ENCODE results near the gene TEAD1. TPM values are rescaled to one million over a fixed set of nuclear protein-coding genes. Genes with fewer than 3 reads are reported as not detected.
A peak's percentile ranks its signal among the peaks of the same experiment; 100 is the strongest.

Gene TEAD1
- total RNA-seq, 1 experiment from 2014 or later, result 106 TPM

- CTCF ChIA-PET, result no interaction called here
- POLR2A ChIA-PET (ENCODE audit: unreplicated experiment), result interaction anchor here (0.5 kb wide), 1 partner anchor 653 kb away, joined by 4 read pairs; no protein-coding TSS in a partner anchor
- peaks cover 97% of the 10 kb centered on the region for H3K79me2 ChIP-seq (ENCODE audit: low read depth)
Measured at GRCh38 chr11:12684315-12684714, 10.1 kb downstream of the TEAD1 start.

GRCh38 chr11:12684816-12685215 is 10.6 kb downstream of the TEAD1 start:
- no peaks in the 10 kb centered on the region for H3K27me3 ChIP-seq (ENCODE audit: insufficient read depth, low read depth)
- ChIA-PET CTCF (no interaction called here), POLR2A (ENCODE audit: unreplicated experiment) (no interaction called here)
- H3K4me1 ChIP-seq (replicated peaks; ENCODE audit: insufficient read depth), result peaks cover 95% of the 10 kb centered on the region
- BruUV-seq (replicated peaks), result no TSS peak
- H3K4me2 ChIP-seq, result peak overlapping the region; percentile 66
- H4K20me1 ChIP-seq (ENCODE audit: insufficient read depth), result no peaks in the 10 kb centered on the region
- no peak overlapping the region for H2AFZ ChIP-seq
- DNase-seq, result no peak
- peaks cover 45% of the 10 kb centered on the region for H3F3A ChIP-seq (ENCODE audit: insufficient read depth, low read depth)
- no peaks in the 10 kb centered on the region for H3K36me3 ChIP-seq (ENCODE audit: low read depth)
- no peaks in the 10 kb centered on the region for H3K9me2 ChIP-seq (ENCODE audit: insufficient read depth)
- peaks cover 97% of the 10 kb centered on the region for H3K79me2 ChIP-seq (ENCODE audit: low read depth)
- H3K9me3 ChIP-seq (ENCODE audit: insufficient read depth, low read depth), result no peaks in the 10 kb centered on the region
- intact Hi-C loops (cut with micrococcal nuclease; ENCODE audit: unreplicated experiment), result loop anchor here (2.0 to 5.0 kb wide), 2 partner anchors 40 to 117 kb away; no protein-coding TSS in a partner anchor
- H3K4me3 ChIP-seq, result no peak overlapping the region
- H3K27ac ChIP-seq, result peak overlapping the region; percentile 85
- no peak for TF ChIP-seq EZH2 (IDR thresholded peaks at IDR 0.05; ENCODE audit: low read depth)
- TF ChIP-seq, protein P1, sequence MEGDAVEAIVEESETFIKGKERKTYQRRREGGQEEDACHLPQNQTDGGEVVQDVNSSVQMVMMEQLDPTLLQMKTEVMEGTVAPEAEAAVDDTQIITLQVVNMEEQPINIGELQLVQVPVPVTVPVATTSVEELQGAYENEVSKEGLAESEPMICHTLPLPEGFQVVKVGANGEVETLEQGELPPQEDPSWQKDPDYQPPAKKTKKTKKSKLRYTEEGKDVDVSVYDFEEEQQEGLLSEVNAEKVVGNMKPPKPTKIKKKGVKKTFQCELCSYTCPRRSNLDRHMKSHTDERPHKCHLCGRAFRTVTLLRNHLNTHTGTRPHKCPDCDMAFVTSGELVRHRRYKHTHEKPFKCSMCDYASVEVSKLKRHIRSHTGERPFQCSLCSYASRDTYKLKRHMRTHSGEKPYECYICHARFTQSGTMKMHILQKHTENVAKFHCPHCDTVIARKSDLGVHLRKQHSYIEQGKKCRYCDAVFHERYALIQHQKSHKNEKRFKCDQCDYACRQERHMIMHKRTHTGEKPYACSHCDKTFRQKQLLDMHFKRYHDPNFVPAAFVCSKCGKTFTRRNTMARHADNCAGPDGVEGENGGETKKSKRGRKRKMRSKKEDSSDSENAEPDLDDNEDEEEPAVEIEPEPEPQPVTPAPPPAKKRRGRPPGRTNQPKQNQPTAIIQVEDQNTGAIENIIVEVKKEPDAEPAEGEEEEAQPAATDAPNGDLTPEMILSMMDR (conservative IDR thresholded peaks at IDR 0.05), result no peak

More at GRCh38 chr11:12684315-12684714, 10.1 kb downstream of the TEAD1 start:
- H3K4me2 ChIP-seq, result peak overlapping the region; percentile 66
- H2AFZ ChIP-seq, result no peak overlapping the region
- H3K9me3 ChIP-seq (ENCODE audit: insufficient read depth, low read depth), result no peaks in the 10 kb centered on the region
- no peaks in the 10 kb centered on the region for H3K27me3 ChIP-seq (ENCODE audit: insufficient read depth, low read depth)
- no TSS peak for BruUV-seq (replicated peaks)
- H3K36me3 ChIP-seq (ENCODE audit: low read depth), result no peaks in the 10 kb centered on the region
- peaks cover 96% of the 10 kb centered on the region for H3K4me1 ChIP-seq (replicated peaks; ENCODE audit: insufficient read depth)
- peaks cover 46% of the 10 kb centered on the region for H3F3A ChIP-seq (ENCODE audit: insufficient read depth, low read depth)
- H3K9me2 ChIP-seq (ENCODE audit: insufficient read depth), result no peaks in the 10 kb centered on the region
- no peak for DNase-seq
- intact Hi-C loops (cut with micrococcal nuclease; ENCODE audit: unreplicated experiment), result loop anchor here (2.0 to 5.0 kb wide), 2 partner anchors 40 to 118 kb away; no protein-coding TSS in a partner anchor
- no peaks in the 10 kb centered on the region for H4K20me1 ChIP-seq (ENCODE audit: insufficient read depth)
- peak overlapping the region; percentile 85 for H3K27ac ChIP-seq
- H3K4me3 ChIP-seq, result no peak overlapping the region
- TF ChIP-seq, protein P1 (conservative IDR thresholded peaks at IDR 0.05), result no peak
- TF ChIP-seq EZH2 (IDR thresholded peaks at IDR 0.05; ENCODE audit: low read depth), result no peak

GRCh38 chr11:12685229-12685628 is 11.0 kb downstream of the TEAD1 start:
- Histone ChIP-seq H2AFZ (no peak overlapping the region), H4K20me1 (ENCODE audit: insufficient read depth) (no peaks in the 10 kb centered on the region), H3K79me2 (ENCODE audit: low read depth) (peaks cover 98% of the 10 kb centered on the region), H3K27me3 (ENCODE audit: insufficient read depth, low read depth) (no peaks in the 10 kb centered on the region), H3K27ac (peak overlapping the region; percentile 85), H3K9me3 (ENCODE audit: insufficient read depth, low read depth) (no peaks in the 10 kb centered on the region), H3F3A (ENCODE audit: insufficient read depth, low read depth) (peaks cover 42% of the 10 kb centered on the region), H3K36me3 (ENCODE audit: low read depth) (no peaks in the 10 kb centered on the region), H3K9me2 (ENCODE audit: insufficient read depth) (no peaks in the 10 kb centered on the region), H3K4me1 (replicated peaks; ENCODE audit: insufficient read depth) (peaks cover 96% of the 10 kb centered on the region), H3K4me3 (no peak overlapping the region), H3K4me2 (peak overlapping the region; percentile 66)
- no peak for TF ChIP-seq EZH2 (IDR thresholded peaks at IDR 0.05; ENCODE audit: low read depth)
- TF ChIP-seq, protein P1 (conservative IDR thresholded peaks at IDR 0.05), result no peak
- BruUV-seq (replicated peaks), result no TSS peak
- intact Hi-C loops (cut with micrococcal nuclease; ENCODE audit: unreplicated experiment), result loop anchor here (2.0 kb wide), 1 partner anchor 40 kb away; no protein-coding TSS in a partner anchor
- DNase-seq, result no peak
- ChIA-PET CTCF (no interaction called here), POLR2A (ENCODE audit: unreplicated experiment) (no interaction called here)
